Endothelial cell of umbilical vein (primary cell): ENCODE measurements around the gene ZNF668. TPM values are rescaled to one million over a fixed set of nuclear protein-coding genes. Genes with fewer than 3 reads are reported as not detected.

Experiments
- BruUV-seq: library from RNA; stranded (reverse); fragments of 400-500 nt; replicated peaks from 2 replicates; lab custom pipeline; 2021; lab: Mats Ljungman, UMichigan
- CTCF ChIA-PET: fragments of 300-600, 350-600 bp; sonication (Branson Sonifier 250); formaldehyde crosslinking; loops from one replicate; lab custom pipeline; 2021; ENCODE audit warnings: antibody characterized with exemption, inconsistent platforms; lab: Charles Lee
- POLR2A ChIA-PET: fragments of 300-600, 350-600 bp; sonication (Branson Sonifier 250); formaldehyde crosslinking; loops from one replicate; lab custom pipeline; 2021; ENCODE audit warnings: antibody characterized with exemption, inconsistent platforms; lab: Charles Lee
- DNase-seq: peaks from one replicate; pipeline ENCODE4 v3.0.0-alpha.2; 2011; ENCODE audit warnings: low read depth, low spot score
- FAIRE-seq: peaks from 2 replicates; lab custom pipeline; 2011; peaks lifted over from hg19 to GRCh38; lab: Jason Lieb, UNC
- H2AFZ ChIP-seq: 2 replicates; pipeline ENCODE4 v1.6.0; 2012; ENCODE audit warnings: low read depth, low read length, control low read depth, inconsistent platforms
- H3K27ac ChIP-seq: 2 replicates; pipeline ENCODE4 v1.5.1; 2011; ENCODE audit warnings: low read depth, mild to moderate bottlenecking, control low read depth, low read length, moderate library complexity; ENCODE audit not compliant: insufficient read depth
- H3K27me3 ChIP-seq, 2 experiments: 2 replicates each; pipeline versions ENCODE4 v1.6.0 to v1.6.1; 2011; ENCODE audit warnings: low read length in 2 of 2, mixed read lengths in 1 of 2; ENCODE audit not compliant: control insufficient read depth in 2 of 2, insufficient read depth in 2 of 2
- H3K36me3 ChIP-seq, 2 experiments: 2 replicates in 1 of 2; 3 replicates in 1 of 2; pipeline ENCODE4 v1.5.1; 2011; ENCODE audit warnings: low read length in 2 of 2, mild to moderate bottlenecking in 1 of 2, moderate library complexity in 1 of 2; ENCODE audit not compliant: control insufficient read depth in 2 of 2, insufficient read depth in 2 of 2; ENCODE audit errors: extremely low read depth in 1 of 2
- H3K4me1 ChIP-seq: 3 replicates; pipeline ENCODE4 v1.5.1; 2011; ENCODE audit warnings: mild to moderate bottlenecking, low read length; ENCODE audit not compliant: control insufficient read depth, insufficient read depth; ENCODE audit errors: extremely low read depth
- H3K4me2 ChIP-seq: 2 replicates; pipeline ENCODE4 v1.6.1; 2011; ENCODE audit warnings: low read length, control low read depth, mixed read lengths; ENCODE audit not compliant: insufficient read depth
- H3K4me3 ChIP-seq, 3 experiments: fragments of 200-600 bp in 1 of 3; sonication (generic), shearing (Covaris generic) in 1 of 3; replicated peaks in 1 of 3; 2 replicates each; pipeline ENCODE4 v1.5.1; 2011 to 2016; ENCODE audit warnings: control low read depth in 3 of 3, low read length in 3 of 3, mild to moderate bottlenecking in 2 of 3, inconsistent platforms in 1 of 3, low read depth in 1 of 3, moderate library complexity in 1 of 3; ENCODE audit not compliant: insufficient read depth in 1 of 3
- H3K79me2 ChIP-seq: 2 replicates; pipeline ENCODE4 v1.6.0; 2012; ENCODE audit warnings: low read length, inconsistent platforms; ENCODE audit not compliant: control insufficient read depth, insufficient read depth
- H3K9ac ChIP-seq: replicated peaks from 2 replicates; pipeline ENCODE3; 2011; ENCODE audit warnings: low read length, control low read depth; ENCODE audit not compliant: insufficient read depth; ENCODE audit errors: extremely low read depth
- H3K9me1 ChIP-seq: replicated peaks from 3 replicates; pipeline ENCODE4 v1.6.0; 2011; ENCODE audit warnings: mild to moderate bottlenecking, low read length; ENCODE audit not compliant: control insufficient read depth, insufficient read depth; ENCODE audit errors: extremely low read depth
- H3K9me3 ChIP-seq: replicated peaks from 2 replicates; pipeline ENCODE4 v1.5.1; 2012; ENCODE audit warnings: low read length, inconsistent platforms; ENCODE audit not compliant: control insufficient read depth, insufficient read depth
- H4K20me1 ChIP-seq: replicated peaks from 2 replicates; pipeline ENCODE3; 2011; ENCODE audit warnings: mild to moderate bottlenecking, low read length; ENCODE audit not compliant: control insufficient read depth, insufficient read depth; ENCODE audit errors: extremely low read depth
- EZH2 ChIP-seq: IDR thresholded peaks from 2 replicates; pipeline ENCODE4 v1.6.1; 2012; ENCODE audit warnings: borderline replicate concordance, low read depth, mild to moderate bottlenecking, moderate library complexity, low read length, inconsistent platforms; ENCODE audit not compliant: severe bottlenecking
- FOS ChIP-seq: IDR thresholded peaks from 2 replicates; pipeline ENCODE4 v1.6.1; 2011; ENCODE audit warnings: mild to moderate bottlenecking, low read length, moderate library complexity, borderline replicate concordance; ENCODE audit not compliant: insufficient read depth
- GATA2 ChIP-seq: IDR thresholded peaks from 2 replicates; pipeline ENCODE4 v1.7.0; 2011; ENCODE audit warnings: low read depth, mild to moderate bottlenecking, moderate library complexity, mixed read lengths, low read length; ENCODE audit not compliant: insufficient read length, insufficient read depth
- JUN ChIP-seq: IDR thresholded peaks from 2 replicates; pipeline ENCODE4 v1.6.1; 2011; ENCODE audit warnings: borderline replicate concordance, low read depth; ENCODE audit not compliant: insufficient read length, insufficient read depth
- MAX ChIP-seq: IDR thresholded peaks from 2 replicates; pipeline ENCODE4 v1.6.1; 2011; ENCODE audit not compliant: insufficient read depth, insufficient read length
- MYC ChIP-seq: IDR thresholded peaks from one replicate; pipeline ENCODE4 v1.6.1; 2011; ENCODE audit warnings: mild to moderate bottlenecking, low read depth, low read length
- POLR2A ChIP-seq: IDR thresholded peaks from 2 replicates; pipeline ENCODE4 v1.6.1; 2012; ENCODE audit warnings: low read depth, mild to moderate bottlenecking, control low read depth, low read length
- POLR2AphosphoS5 ChIP-seq: IDR thresholded peaks from 2 replicates; pipeline ENCODE4 v1.6.1; 2012; ENCODE audit warnings: low read depth, mild to moderate bottlenecking, control low read depth, low read length, moderate library complexity; ENCODE audit not compliant: insufficient read depth
- dilution Hi-C: fragments of 300-500 bp; cut with MboI; formaldehyde crosslinking; loops from one replicate; pipeline ENCODE4 v1.15.0; 2019; ENCODE audit warnings: low sequenced_read_pairs; ENCODE audit not compliant: extremely low pct_ligation_motif_present
- intact Hi-C: fragments of 100-400 bp; cut with micrococcal nuclease; formaldehyde crosslinking; loops from one replicate; pipeline ENCODE4 v1.10.0; 2022
- polyA plus RNA-seq, 4 experiments: library from polyadenylated mRNA; depleted of rRNA in 3 of 4; stranded (reverse) in 3 of 4; unstranded in 1 of 4; fragments of >200 nt; gene quantifications; 2 replicates each; pipeline versions ENCODE4 v1.2.1 to v1.2.3, GENCODE V29; 2011 to 2012; ENCODE audit warnings: missing spikeins in 1 of 4
- total RNA-seq: library from RNA; stranded (reverse); gene quantifications from 2 replicates; pipeline ENCODE4 v1.2.3, GENCODE V29; 2021
- TF ChIP-seq, protein P1 (sequence below), 2 donors: IDR thresholded peaks; 1 replicate in 1 of 2; 2 replicates in 1 of 2; pipeline ENCODE4 v1.5.1; 2011; ENCODE audit warnings: low read length in 2 of 2, mild to moderate bottlenecking in 2 of 2, moderate library complexity in 2 of 2, control low read depth in 1 of 2, inconsistent platforms in 1 of 2, low read depth in 1 of 2; ENCODE audit not compliant: insufficient read depth in 1 of 2; ENCODE audit errors: extremely low read depth in 1 of 2

Gene ZNF668
- total and polyA plus RNA-seq, 2 donors (not counting 3 experiments of a cell fraction or from before 2014, with no cell fraction given) = 11.8 to 13.3 TPM

DNA sequence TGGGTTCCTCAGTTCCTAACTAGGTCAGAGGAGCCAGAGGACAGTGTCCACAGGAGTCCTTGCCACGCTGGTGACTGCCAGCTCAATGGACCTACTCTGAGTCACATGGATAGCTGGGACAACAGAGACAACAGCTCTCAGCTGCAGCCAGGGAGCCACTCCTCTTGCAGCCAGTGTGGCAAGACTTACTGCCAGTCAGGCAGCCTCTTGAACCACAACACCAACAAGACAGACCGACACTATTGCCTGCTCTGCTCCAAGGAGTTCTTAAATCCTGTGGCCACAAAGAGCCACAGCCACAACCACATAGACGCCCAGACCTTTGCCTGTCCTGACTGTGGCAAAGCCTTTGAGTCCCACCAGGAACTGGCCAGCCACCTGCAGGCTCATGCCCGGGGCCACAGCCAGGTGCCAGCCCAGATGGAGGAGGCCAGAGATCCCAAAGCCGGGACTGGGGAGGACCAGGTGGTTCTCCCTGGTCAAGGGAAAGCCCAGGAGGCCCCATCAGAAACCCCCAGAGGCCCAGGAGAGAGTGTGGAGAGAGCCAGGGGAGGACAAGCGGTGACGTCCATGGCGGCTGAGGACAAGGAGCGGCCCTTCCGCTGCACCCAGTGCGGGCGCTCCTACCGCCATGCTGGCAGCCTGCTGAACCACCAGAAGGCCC is 6.8 kb upstream of the ZNF668 start:
- H3K9me1 ChIP-seq = no peaks in the 10 kb centered on the region
- no peak overlapping the region for H3K9ac ChIP-seq
- dilution Hi-C loops = no loop called here
- no peaks in the 10 kb centered on the region for H3K4me1 ChIP-seq
- no peaks in the 10 kb centered on the region for H3K27me3 ChIP-seq
- peaks cover 15% of the 10 kb centered on the region for H3K79me2 ChIP-seq
- POLR2A ChIA-PET = no interaction called here
- TF ChIP-seq POLR2A (no peak), MYC (no peak), JUN (no peak), MAX (no peak), FOS (no peak), POLR2AphosphoS5 (no peak), GATA2 (no peak), EZH2 (no peak)
- TF ChIP-seq, protein P1, sequence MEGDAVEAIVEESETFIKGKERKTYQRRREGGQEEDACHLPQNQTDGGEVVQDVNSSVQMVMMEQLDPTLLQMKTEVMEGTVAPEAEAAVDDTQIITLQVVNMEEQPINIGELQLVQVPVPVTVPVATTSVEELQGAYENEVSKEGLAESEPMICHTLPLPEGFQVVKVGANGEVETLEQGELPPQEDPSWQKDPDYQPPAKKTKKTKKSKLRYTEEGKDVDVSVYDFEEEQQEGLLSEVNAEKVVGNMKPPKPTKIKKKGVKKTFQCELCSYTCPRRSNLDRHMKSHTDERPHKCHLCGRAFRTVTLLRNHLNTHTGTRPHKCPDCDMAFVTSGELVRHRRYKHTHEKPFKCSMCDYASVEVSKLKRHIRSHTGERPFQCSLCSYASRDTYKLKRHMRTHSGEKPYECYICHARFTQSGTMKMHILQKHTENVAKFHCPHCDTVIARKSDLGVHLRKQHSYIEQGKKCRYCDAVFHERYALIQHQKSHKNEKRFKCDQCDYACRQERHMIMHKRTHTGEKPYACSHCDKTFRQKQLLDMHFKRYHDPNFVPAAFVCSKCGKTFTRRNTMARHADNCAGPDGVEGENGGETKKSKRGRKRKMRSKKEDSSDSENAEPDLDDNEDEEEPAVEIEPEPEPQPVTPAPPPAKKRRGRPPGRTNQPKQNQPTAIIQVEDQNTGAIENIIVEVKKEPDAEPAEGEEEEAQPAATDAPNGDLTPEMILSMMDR (IDR thresholded peaks at IDR 0.05; ENCODE audit: extremely low read depth in 1 of 2, insufficient read depth in 1 of 2, low read depth in 1 of 2, low read length in 2 of 2) = no peak
- no peak overlapping the region for H3K4me3 ChIP-seq
- no peak overlapping the region for H3K4me2 ChIP-seq
- CTCF ChIA-PET = no interaction called here
- H3K9me3 ChIP-seq = no peaks in the 10 kb centered on the region
- peaks cover 3 to 42% of the 10 kb centered on the region in 2 experiments for H3K36me3 ChIP-seq
- no peak for FAIRE-seq
- H3K27ac ChIP-seq = no peak overlapping the region
- no peaks in the 10 kb centered on the region for H4K20me1 ChIP-seq
- H2AFZ ChIP-seq = no peak overlapping the region
- intact Hi-C loops = no loop called here
- DNase-seq = no peak
- no TSS peak for BruUV-seq
